ENCODE results near the gene OCA2.

DNA sequence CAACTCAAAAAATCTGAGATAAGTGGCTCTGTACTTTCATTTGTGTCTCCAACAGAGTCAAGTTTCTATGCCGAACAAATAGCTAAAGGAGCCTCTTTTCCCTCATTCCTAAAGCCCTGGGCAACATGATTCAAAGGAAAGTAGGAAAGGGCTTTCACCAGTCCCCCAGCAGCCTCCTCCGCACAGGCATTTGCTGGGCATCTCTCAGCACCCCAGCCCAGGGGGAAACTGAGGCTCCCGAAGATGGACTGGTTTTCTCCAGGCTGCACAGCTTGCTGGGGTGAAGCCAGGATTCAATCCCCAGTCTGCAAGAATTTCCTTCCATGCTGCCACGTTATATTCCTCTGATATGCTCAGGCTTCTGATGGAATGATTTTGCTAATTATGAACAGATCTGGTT, 163.8 kb downstream of the OCA2 start:
- no peak for TF ChIP-seq HDAC2 (CRISPR knock-in tag; IDR thresholded peaks at IDR 0.05)
- TF ChIP-seq CTCF (CRISPR knock-in tag; IDR thresholded peaks at IDR 0.05) = no peak
- no peak for TF ChIP-seq SRY (CRISPR knock-in tag; IDR thresholded peaks at IDR 0.05)
- TF ChIP-seq KDM6A (CRISPR knock-in tag; IDR thresholded peaks at IDR 0.05; ENCODE audit: low read depth) = no peak
- TF ChIP-seq POLR2A (IDR thresholded peaks at IDR 0.05; ENCODE audit: insufficient read depth in 1 of 2, low read depth in 2 of 2, low read length in 2 of 2) = no peak
- no peak for TF ChIP-seq ZNF7 (CRISPR knock-in tag; IDR thresholded peaks at IDR 0.05)
- TF ChIP-seq SRSF1 (optimal IDR thresholded peaks at IDR 0.05; ENCODE audit: low read depth, low read length) = no peak
- no peak for TF ChIP-seq PRDM4 (CRISPR knock-in tag; IDR thresholded peaks at IDR 0.05; ENCODE audit: borderline replicate concordance)
- no peak for TF ChIP-seq FOXP1 (IDR thresholded peaks at IDR 0.05)
- TF ChIP-seq FOXP1 (CRISPR knock-in tag; IDR thresholded peaks at IDR 0.05) = no peak
- TF ChIP-seq, protein P1, sequence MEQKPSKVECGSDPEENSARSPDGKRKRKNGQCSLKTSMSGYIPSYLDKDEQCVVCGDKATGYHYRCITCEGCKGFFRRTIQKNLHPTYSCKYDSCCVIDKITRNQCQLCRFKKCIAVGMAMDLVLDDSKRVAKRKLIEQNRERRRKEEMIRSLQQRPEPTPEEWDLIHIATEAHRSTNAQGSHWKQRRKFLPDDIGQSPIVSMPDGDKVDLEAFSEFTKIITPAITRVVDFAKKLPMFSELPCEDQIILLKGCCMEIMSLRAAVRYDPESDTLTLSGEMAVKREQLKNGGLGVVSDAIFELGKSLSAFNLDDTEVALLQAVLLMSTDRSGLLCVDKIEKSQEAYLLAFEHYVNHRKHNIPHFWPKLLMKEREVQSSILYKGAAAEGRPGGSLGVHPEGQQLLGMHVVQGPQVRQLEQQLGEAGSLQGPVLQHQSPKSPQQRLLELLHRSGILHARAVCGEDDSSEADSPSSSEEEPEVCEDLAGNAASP (CRISPR knock-in tag; IDR thresholded peaks at IDR 0.05; ENCODE audit: borderline replicate concordance) = no peak
- no peak for TF ChIP-seq KIAA2018 (CRISPR knock-in tag; IDR thresholded peaks at IDR 0.05; ENCODE audit: borderline replicate concordance)
- no peak for TF ChIP-seq BCL6 (CRISPR knock-in tag; IDR thresholded peaks at IDR 0.05)
- TF ChIP-seq ZNF687 (CRISPR knock-in tag; IDR thresholded peaks at IDR 0.05) = no peak
- no peak for TF ChIP-seq CREB1 (IDR thresholded peaks at IDR 0.05)
- no peak for TF ChIP-seq CREB1 (CRISPR knock-in tag; IDR thresholded peaks at IDR 0.05)

Measured in HepG2 (cell line).